Fibroblast of lung (primary cell): ENCODE results near the gene PRPS1L1.

ENCODE experiments used
- CTCF ChIP-seq, 2 donors: IDR thresholded peaks in 1 of 2; conservative IDR thresholded peaks in 1 of 2; 1 replicate in 1 of 2; 2 replicates in 1 of 2; pipeline ENCODE4 v1.5.1; 2011 to 2012; ENCODE audit warnings: low read length in 2 of 2, control low read depth in 1 of 2, inconsistent platforms in 1 of 2, low read depth in 1 of 2, mild to moderate bottlenecking in 1 of 2
- EZH2 ChIP-seq: IDR thresholded peaks from 2 replicates; pipeline ENCODE4 v1.5.1; 2012; ENCODE audit warnings: low read length, control low read depth, mild to moderate bottlenecking; ENCODE audit errors: missing control alignments

- no peak for TF ChIP-seq EZH2
- TF ChIP-seq CTCF (conservative IDR thresholded peaks at IDR 0.05 in 1 of 2, IDR thresholded peaks at IDR 0.05 in 1 of 2; ENCODE audit: low read depth in 1 of 2, low read length in 2 of 2): no peak
Observed at GRCh38 chr7:18049262-18049661, 21.6 kb upstream of the PRPS1L1 start.
